Measurements from ENCODE around the gene OR4F15.
"Not testable (repeated sequence)": the region's sequence is repeated elsewhere in the genome, so short reads cannot be mapped to it uniquely, and the experiment has no call there.

OR4F15 gene

DNA sequence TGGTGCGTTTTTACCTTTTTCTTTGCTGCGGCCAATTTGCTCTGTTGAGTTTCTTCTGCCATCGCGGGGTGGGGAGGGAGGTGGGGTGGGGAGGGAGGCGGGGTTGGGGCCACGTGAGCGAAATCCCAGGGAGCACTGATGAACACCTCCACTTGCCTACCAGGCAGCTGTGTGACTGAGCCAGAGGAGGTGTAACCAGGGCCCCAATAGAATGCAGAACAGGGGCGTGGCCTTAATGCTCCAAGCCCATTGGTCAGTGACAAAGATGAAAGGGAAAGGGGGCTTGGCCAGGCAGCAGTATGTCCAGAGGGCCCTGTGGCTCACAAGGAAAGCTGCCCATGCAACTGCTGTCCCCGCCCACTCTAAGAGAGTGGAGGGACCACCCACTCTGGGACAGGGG is 30.1 kb upstream of the OR4F15 start:
- TF ChIP-seq, protein P1, sequence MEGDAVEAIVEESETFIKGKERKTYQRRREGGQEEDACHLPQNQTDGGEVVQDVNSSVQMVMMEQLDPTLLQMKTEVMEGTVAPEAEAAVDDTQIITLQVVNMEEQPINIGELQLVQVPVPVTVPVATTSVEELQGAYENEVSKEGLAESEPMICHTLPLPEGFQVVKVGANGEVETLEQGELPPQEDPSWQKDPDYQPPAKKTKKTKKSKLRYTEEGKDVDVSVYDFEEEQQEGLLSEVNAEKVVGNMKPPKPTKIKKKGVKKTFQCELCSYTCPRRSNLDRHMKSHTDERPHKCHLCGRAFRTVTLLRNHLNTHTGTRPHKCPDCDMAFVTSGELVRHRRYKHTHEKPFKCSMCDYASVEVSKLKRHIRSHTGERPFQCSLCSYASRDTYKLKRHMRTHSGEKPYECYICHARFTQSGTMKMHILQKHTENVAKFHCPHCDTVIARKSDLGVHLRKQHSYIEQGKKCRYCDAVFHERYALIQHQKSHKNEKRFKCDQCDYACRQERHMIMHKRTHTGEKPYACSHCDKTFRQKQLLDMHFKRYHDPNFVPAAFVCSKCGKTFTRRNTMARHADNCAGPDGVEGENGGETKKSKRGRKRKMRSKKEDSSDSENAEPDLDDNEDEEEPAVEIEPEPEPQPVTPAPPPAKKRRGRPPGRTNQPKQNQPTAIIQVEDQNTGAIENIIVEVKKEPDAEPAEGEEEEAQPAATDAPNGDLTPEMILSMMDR (IDR thresholded peaks at IDR 0.05; ENCODE audit: low read length), result no peak
- TF ChIP-seq EZH2 (IDR thresholded peaks at IDR 0.05; ENCODE audit: borderline replicate concordance, low read length), result no peak
- no peak overlapping the region for H2AFZ ChIP-seq (ENCODE audit: low read length)
- H3K4me3 ChIP-seq (ENCODE audit: low read depth, low read length, poor library complexity, severe bottlenecking), result no peak overlapping the region
- no peaks in the 10 kb centered on the region for H3F3A ChIP-seq (ENCODE audit: insufficient read depth, low read length)
- no peaks in the 10 kb centered on the region for H3K79me2 ChIP-seq (ENCODE audit: insufficient read depth, low read length)
- no peaks in the 10 kb centered on the region for H3K9me3 ChIP-seq (ENCODE audit: low read length)
- no peaks in the 10 kb centered on the region for H3K27me3 ChIP-seq (ENCODE audit: insufficient read depth, low read length)
- H3K4me1 ChIP-seq (ENCODE audit: insufficient read depth, low read length, severe bottlenecking), result no peaks in the 10 kb centered on the region
- no peaks in the 10 kb centered on the region for H3K9me2 ChIP-seq (ENCODE audit: low read depth, low read length)
- no peaks in the 10 kb centered on the region for H3K36me3 ChIP-seq (ENCODE audit: insufficient read depth, low read length)
- H3K9ac ChIP-seq (ENCODE audit: low read length), result no peak overlapping the region
- no peak overlapping the region for H3K27ac ChIP-seq (ENCODE audit: low read depth, low read length, poor library complexity, severe bottlenecking)
- no peak overlapping the region for H3K4me2 ChIP-seq (ENCODE audit: low read length)
- no peaks in the 10 kb centered on the region for H4K20me1 ChIP-seq (ENCODE audit: insufficient read depth, low read length)

DNA sequence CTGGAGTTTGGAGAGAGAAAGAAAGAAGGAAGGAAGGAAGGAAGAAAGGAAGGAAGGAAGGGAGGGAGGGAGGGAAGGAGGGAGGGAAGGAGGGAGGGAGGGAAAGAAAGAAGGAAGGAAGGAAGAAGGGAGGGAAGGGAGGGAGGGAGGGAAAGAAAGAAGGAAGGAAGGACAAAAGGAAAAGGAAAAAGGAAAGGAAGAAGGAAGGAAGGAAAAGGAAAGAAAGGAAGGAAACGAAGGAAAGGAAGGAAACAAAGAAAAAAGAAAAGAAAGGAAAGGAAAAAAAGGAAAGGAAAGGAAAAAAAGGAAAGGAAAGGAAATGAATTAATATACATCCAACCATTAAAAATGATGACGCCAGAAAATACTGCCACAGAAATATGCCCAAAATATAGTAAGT is 27.4 kb upstream of the OR4F15 start:
- Histone ChIP-seq H3K9me2 (ENCODE audit: low read depth, low read length) (no peaks in the 10 kb centered on the region), H3K4me1 (ENCODE audit: insufficient read depth, low read length, severe bottlenecking) (no peaks in the 10 kb centered on the region), H3K4me2 (ENCODE audit: low read length) (no peak overlapping the region), H3K27me3 (ENCODE audit: insufficient read depth, low read length) (no peaks in the 10 kb centered on the region), H3K36me3 (ENCODE audit: insufficient read depth, low read length) (no peaks in the 10 kb centered on the region), H3K9ac (ENCODE audit: low read length) (no peak overlapping the region), H2AFZ (ENCODE audit: low read length) (no peak overlapping the region), H3F3A (ENCODE audit: insufficient read depth, low read length) (no peaks in the 10 kb centered on the region), H3K79me2 (ENCODE audit: insufficient read depth, low read length) (no peaks in the 10 kb centered on the region), H3K4me3 (ENCODE audit: low read depth, low read length, poor library complexity, severe bottlenecking) (no peak overlapping the region), H4K20me1 (ENCODE audit: insufficient read depth, low read length) (no peaks in the 10 kb centered on the region), H3K9me3 (ENCODE audit: low read length) (no peaks in the 10 kb centered on the region), H3K27ac (ENCODE audit: low read depth, low read length, poor library complexity, severe bottlenecking) (no peak overlapping the region)
- TF ChIP-seq EZH2 (IDR thresholded peaks at IDR 0.05; ENCODE audit: borderline replicate concordance, low read length), result no peak
- TF ChIP-seq, protein P1 (IDR thresholded peaks at IDR 0.05; ENCODE audit: low read length), result no peak

DNA sequence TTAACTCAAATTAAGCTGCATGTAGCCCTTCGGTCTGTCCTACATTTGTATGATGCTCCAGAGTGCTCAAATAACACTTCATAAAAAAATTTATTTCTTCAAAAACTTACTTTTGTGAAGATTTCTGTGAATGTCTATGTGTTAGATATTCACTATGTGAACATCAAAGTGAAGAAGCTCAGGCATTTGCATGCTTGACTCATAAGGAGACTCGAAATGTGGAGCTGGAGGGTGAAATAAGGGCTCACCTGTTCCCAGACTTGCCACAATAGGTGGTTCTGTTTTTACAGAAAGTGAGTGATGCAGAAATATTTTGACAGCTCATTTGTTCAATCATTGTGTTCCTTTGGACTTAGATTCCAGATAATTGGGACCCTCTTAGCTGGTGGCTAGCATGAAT is 25.6 kb upstream of the OR4F15 start:
- H3K27ac ChIP-seq (ENCODE audit: low read depth, low read length, poor library complexity, severe bottlenecking); H2AFZ ChIP-seq (ENCODE audit: low read length); H4K20me1 ChIP-seq (ENCODE audit: insufficient read depth, low read length); H3K9me2 ChIP-seq (ENCODE audit: low read depth, low read length); H3K9ac ChIP-seq (ENCODE audit: low read length); H3K4me1 ChIP-seq (ENCODE audit: insufficient read depth, low read length, severe bottlenecking); H3K79me2 ChIP-seq (ENCODE audit: insufficient read depth, low read length); H3F3A ChIP-seq (ENCODE audit: insufficient read depth, low read length); H3K36me3 ChIP-seq (ENCODE audit: insufficient read depth, low read length); H3K4me2 ChIP-seq (ENCODE audit: low read length); H3K9me3 ChIP-seq (ENCODE audit: low read length); H3K4me3 ChIP-seq (ENCODE audit: low read depth, low read length, poor library complexity, severe bottlenecking); H3K27me3 ChIP-seq (ENCODE audit: insufficient read depth, low read length): not testable (repeated sequence)

DNA sequence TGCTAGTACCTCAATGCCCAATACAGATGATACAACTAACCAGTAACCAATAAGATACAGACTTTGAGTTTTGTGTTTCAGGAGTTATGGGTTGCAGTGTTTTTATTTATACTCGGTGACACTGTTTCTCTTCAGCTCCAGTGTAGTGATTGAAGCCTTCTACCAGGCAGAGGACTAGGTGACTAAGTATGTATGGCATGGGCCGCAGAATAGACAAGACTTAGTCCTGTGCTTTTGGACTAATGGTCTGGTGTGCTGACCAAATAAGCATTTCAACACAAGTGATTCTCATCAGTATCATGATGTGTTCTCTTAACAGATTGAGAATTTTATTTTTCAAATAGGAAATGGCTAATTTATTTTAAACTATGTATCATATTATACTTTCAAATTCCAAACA is 24.0 kb upstream of the OR4F15 start:
- not testable (repeated sequence) for H4K20me1 ChIP-seq (ENCODE audit: insufficient read depth, low read length); H3K9me2 ChIP-seq (ENCODE audit: low read depth, low read length); H3K4me2 ChIP-seq (ENCODE audit: low read length); H2AFZ ChIP-seq (ENCODE audit: low read length); H3K4me3 ChIP-seq (ENCODE audit: low read depth, low read length, poor library complexity, severe bottlenecking); H3K9me3 ChIP-seq (ENCODE audit: low read length); H3K36me3 ChIP-seq (ENCODE audit: insufficient read depth, low read length); H3K9ac ChIP-seq (ENCODE audit: low read length); H3K27me3 ChIP-seq (ENCODE audit: insufficient read depth, low read length); H3K79me2 ChIP-seq (ENCODE audit: insufficient read depth, low read length); H3F3A ChIP-seq (ENCODE audit: insufficient read depth, low read length); H3K27ac ChIP-seq (ENCODE audit: low read depth, low read length, poor library complexity, severe bottlenecking); H3K4me1 ChIP-seq (ENCODE audit: insufficient read depth, low read length, severe bottlenecking)

- not testable (repeated sequence) for H3K27me3 ChIP-seq (ENCODE audit: insufficient read depth, low read length); H3K9me2 ChIP-seq (ENCODE audit: low read depth, low read length); H3F3A ChIP-seq (ENCODE audit: insufficient read depth, low read length); H3K36me3 ChIP-seq (ENCODE audit: insufficient read depth, low read length); H3K9me3 ChIP-seq (ENCODE audit: low read length); H4K20me1 ChIP-seq (ENCODE audit: insufficient read depth, low read length); H3K4me3 ChIP-seq (ENCODE audit: low read depth, low read length, poor library complexity, severe bottlenecking); H3K79me2 ChIP-seq (ENCODE audit: insufficient read depth, low read length); H3K4me1 ChIP-seq (ENCODE audit: insufficient read depth, low read length, severe bottlenecking); H3K27ac ChIP-seq (ENCODE audit: low read depth, low read length, poor library complexity, severe bottlenecking); H3K4me2 ChIP-seq (ENCODE audit: low read length); H3K9ac ChIP-seq (ENCODE audit: low read length); H2AFZ ChIP-seq (ENCODE audit: low read length)
Observed at GRCh38 chr15:101788503-101789269, 23.3 kb upstream of the OR4F15 start.

DNA sequence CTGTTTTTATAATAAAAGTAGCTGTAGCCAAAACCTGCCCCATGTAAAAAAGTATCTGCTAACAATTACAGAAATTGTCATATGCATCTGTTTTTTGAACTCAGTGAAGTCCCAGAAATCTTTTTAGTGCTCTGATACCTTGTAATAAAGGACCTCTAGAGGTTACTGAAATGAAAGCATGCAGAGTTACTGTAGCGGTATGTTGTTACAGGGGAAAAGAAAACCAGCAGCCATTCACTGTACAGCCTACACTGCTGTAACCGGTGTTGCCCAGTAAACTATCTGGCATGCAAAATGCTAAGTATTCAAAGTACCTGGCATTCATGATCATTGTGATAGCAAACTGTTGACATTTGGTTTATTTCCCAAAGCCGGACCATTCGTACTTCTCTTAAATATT is 21.3 kb upstream of the OR4F15 start:
- H3K79me2 ChIP-seq (ENCODE audit: insufficient read depth, low read length); H3K27me3 ChIP-seq (ENCODE audit: insufficient read depth, low read length); H3K9ac ChIP-seq (ENCODE audit: low read length); H3F3A ChIP-seq (ENCODE audit: insufficient read depth, low read length); H3K27ac ChIP-seq (ENCODE audit: low read depth, low read length, poor library complexity, severe bottlenecking); H3K4me1 ChIP-seq (ENCODE audit: insufficient read depth, low read length, severe bottlenecking); H2AFZ ChIP-seq (ENCODE audit: low read length); H3K4me2 ChIP-seq (ENCODE audit: low read length); H3K9me3 ChIP-seq (ENCODE audit: low read length); H3K4me3 ChIP-seq (ENCODE audit: low read depth, low read length, poor library complexity, severe bottlenecking); H3K9me2 ChIP-seq (ENCODE audit: low read depth, low read length); H4K20me1 ChIP-seq (ENCODE audit: insufficient read depth, low read length); H3K36me3 ChIP-seq (ENCODE audit: insufficient read depth, low read length): not testable (repeated sequence)
